GM12891 (cell line): ENCODE results near the gene TANC1.

Experiments used
- DNase-seq: peaks from one replicate; pipeline ENCODE4 v3.0.0; 2011; ENCODE audit warnings: low spot score; ENCODE audit not compliant: insufficient read length
- FAIRE-seq: peaks from 2 replicates; lab custom pipeline; 2011; peaks lifted over from hg19 to GRCh38; lab: Jason Lieb, UNC
- PAX5 ChIP-seq: IDR thresholded peaks from 2 replicates; pipeline ENCODE4 v1.6.1; 2011; ENCODE audit warnings: low read length, moderate library complexity, mild to moderate bottlenecking; ENCODE audit not compliant: insufficient read depth, severe bottlenecking
- POLR2A ChIP-seq: IDR thresholded peaks from 2 replicates; pipeline ENCODE4 v1.6.1; 2011; ENCODE audit warnings: low read depth, low read length, control low read depth
- POLR2AphosphoS5 ChIP-seq: IDR thresholded peaks from 2 replicates; pipeline ENCODE4 v1.6.1; 2011; ENCODE audit warnings: low read depth, low read length, control low read depth
- POU2F2 ChIP-seq: IDR thresholded peaks from 2 replicates; pipeline ENCODE4 v1.6.1; 2011; ENCODE audit warnings: low read depth, mild to moderate bottlenecking, control low read depth, low read length, moderate library complexity
- SPI1 ChIP-seq: IDR thresholded peaks from 2 replicates; pipeline ENCODE4 v1.6.1; 2011; ENCODE audit warnings: low read depth, low read length, control low read depth
- TAF1 ChIP-seq: IDR thresholded peaks from 2 replicates; pipeline ENCODE4 v1.6.1; 2011; ENCODE audit warnings: low read depth, low read length, control low read depth

Gene TANC1

DNA sequence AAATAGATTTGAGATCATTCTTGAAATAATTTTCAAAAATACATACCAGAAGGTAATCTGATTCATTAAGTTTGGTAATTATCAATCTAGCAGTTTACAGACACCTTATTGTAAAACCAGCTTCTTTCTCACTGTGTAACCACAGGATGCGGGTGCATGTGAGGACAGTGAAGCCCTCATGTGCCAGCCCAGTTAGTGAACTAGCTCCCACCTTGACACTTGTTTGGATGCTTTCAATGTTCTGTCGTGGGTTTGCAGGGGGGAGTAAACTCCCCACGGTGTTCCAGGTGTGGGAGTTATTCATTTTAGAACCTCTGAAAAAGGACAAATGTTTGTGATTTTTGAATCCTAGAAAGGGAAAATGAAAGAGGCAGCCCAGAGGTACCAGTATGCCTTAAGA is 259.0 kb downstream of the TANC1 start:
- FAIRE-seq (no peak), DNase-seq (no peak)
- TF ChIP-seq POLR2AphosphoS5 (no peak), TAF1 (no peak), PAX5 (no peak), POLR2A (no peak), POU2F2 (no peak), SPI1 (no peak)

DNA sequence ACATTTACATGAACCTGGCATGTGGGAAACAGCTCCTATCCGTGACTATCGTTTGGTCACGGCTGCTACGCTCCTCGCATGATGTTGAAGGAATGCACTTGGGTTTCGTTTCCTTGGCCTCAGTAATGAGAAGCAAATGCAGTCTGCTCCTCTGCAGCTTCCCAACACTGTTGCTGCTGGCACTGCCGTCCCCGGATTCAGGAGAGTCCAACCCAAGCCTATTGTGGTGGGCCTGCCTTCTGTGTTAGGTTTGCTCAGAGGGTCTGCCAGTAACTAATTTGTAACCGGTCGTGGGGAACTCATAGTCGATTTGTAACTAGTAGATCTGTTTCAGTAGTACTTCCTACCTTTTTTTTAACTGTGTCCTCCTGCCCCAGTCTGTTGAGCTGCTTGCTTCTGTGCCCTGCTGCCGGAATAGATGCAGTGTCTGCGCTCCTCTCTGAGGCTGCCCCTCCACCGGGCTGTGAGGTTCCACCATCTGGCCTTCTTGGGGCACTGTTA is 259.7 kb downstream of the TANC1 start:
- DNase-seq (no peak), FAIRE-seq (no peak)
- TF ChIP-seq POLR2AphosphoS5 (no peak), TAF1 (no peak), SPI1 (no peak), PAX5 (no peak), POU2F2 (no peak), POLR2A (no peak)

DNA sequence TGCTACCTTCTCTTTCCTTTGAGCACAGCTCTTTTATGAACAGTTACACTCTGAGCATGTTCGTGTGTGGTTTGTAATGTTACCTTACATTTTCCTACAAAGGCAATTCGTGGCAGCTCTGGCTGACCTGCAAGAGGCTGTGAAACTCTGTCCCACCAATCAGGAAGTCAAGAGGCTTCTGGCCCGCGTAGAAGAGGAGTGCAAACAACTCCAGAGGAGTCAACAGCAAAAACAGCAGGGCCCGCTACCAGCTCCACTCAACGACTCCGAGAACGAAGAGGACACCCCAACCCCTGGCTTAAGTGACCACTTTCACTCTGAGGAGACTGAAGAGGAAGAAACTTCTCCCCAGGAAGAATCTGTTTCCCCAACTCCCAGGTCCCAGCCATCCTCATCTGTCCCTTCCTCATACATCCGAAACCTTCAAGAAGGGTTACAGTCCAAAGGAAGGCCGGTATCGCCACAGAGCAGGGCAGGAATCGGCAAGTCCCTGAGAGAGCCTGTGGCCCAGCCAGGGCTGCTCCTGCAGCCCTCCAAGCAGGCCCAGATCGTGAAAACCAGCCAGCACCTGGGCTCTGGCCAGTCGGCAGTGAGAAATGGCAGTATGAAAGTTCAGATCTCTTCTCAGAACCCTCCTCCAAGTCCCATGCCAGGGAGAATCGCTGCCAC is 261.2 kb downstream of the TANC1 start:
- TF ChIP-seq POLR2AphosphoS5 (no peak), PAX5 (no peak), POU2F2 (no peak), TAF1 (no peak), SPI1 (no peak), POLR2A (no peak)
- FAIRE-seq = no peak
- no peak for DNase-seq

DNA sequence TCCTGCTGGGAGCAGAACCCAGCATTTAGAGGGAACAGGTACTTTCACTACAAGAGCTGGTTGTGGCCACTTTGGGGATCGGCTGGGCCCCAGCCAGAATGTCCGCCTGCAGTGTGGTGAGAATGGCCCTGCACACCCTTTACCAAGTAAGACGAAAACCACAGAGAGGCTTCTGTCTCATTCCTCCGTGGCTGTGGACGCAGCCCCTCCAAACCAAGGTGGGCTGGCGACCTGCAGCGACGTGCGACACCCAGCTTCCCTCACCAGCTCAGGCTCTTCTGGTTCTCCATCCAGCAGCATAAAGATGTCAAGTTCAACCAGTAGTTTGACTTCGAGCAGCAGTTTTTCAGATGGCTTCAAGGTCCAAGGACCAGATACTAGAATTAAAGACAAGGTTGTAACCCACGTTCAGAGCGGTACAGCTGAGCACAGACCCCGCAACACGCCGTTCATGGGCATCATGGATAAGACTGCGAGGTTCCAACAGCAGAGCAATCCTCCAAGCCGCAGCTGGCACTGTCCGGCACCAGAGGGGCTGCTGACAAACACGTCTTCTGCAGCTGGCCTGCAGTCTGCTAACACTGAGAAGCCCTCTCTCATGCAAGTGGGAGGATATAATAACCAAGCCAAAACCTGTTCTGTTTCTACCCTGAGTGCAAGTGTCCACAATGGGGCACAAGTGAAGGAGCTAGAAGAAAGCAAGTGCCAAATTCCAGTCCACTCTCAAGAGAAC is 261.9 kb downstream of the TANC1 start:
- TF ChIP-seq POLR2A (no peak), PAX5 (no peak), TAF1 (no peak), POLR2AphosphoS5 (no peak), SPI1 (no peak), POU2F2 (no peak)
- FAIRE-seq (no peak), DNase-seq (no peak)

DNA sequence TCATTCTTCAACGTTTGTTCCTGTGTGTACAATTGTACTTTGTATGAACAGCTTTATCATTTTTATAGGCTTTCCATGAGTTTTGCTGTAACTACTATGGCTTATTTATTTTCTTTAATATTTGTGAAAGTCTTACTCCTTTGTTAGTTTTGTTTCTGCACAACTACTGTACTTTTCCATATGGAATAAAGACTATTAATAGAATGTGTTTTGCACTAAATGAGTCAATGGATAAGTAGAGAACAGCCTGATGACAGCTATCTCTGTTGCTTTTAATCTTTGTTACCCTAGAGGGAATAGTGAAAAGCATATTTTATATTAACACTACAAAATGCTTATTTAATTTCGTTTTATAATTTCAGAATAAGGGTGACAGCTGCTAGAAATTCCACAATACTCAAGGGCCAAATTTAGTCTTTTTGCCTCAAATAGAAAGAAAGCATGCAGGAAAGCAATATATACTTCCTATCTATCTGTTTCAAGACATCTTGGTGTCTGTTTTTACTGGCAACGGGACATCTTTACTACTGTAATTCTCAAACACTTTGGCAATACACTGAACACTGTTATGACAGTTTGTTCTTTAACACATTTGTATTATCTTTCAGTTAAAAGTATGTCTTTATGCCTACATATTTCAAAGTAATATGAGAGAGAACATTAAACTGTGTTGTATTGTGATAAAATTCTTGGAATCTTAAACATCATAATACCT is 264.2 kb downstream of the TANC1 start:
- no peak for DNase-seq
- TF ChIP-seq SPI1 (no peak), TAF1 (no peak), POLR2A (no peak), POLR2AphosphoS5 (no peak), POU2F2 (no peak), PAX5 (no peak)
- no peak for FAIRE-seq

DNA sequence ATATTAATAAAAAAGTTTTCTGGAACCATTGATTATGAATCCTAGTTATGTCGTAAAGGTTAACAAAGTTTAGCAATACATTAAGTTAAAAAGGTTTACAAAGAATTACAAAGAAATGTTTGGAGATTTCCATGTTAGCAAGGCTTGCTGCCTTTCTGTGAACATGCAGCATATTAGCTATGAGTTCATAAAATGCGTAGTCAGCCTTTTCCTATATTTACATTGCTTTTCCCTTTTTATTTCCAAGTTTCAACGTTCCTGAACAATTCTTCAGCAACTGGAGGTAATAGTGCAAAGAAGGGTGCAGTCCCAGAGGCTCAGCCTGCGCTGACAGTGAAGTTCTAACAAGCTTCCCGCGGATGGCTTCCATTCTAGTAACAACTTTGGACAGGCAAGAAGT is 266.4 kb downstream of the TANC1 start:
- FAIRE-seq (no peak), DNase-seq (no peak)
- TF ChIP-seq TAF1 (no peak), POLR2A (no peak), POU2F2 (no peak)

DNA sequence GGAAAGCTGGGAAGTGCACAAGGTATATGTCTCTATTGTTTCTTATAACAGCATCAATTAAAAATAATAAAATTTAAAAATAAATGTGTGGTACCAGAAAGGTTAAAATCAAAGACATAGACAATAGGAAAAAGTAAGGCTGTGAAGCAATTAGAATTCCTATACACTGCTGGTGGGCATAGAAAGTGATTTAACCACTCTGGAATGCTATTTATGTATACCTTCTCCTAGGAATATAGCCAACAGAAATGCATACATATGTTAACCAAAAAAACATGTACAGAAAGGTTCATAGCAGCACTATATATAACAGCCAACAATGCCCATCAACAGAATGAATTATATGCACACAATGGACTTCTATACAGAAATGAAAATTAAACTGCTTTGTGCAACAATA is 275.1 kb downstream of the TANC1 start:
- TF ChIP-seq PAX5 = no peak
- TF ChIP-seq SPI1 = no peak
- TF ChIP-seq TAF1 = no peak
- TF ChIP-seq POU2F2 = no peak
- no peak for TF ChIP-seq POLR2A
- no peak for DNase-seq
- no peak for FAIRE-seq

DNA sequence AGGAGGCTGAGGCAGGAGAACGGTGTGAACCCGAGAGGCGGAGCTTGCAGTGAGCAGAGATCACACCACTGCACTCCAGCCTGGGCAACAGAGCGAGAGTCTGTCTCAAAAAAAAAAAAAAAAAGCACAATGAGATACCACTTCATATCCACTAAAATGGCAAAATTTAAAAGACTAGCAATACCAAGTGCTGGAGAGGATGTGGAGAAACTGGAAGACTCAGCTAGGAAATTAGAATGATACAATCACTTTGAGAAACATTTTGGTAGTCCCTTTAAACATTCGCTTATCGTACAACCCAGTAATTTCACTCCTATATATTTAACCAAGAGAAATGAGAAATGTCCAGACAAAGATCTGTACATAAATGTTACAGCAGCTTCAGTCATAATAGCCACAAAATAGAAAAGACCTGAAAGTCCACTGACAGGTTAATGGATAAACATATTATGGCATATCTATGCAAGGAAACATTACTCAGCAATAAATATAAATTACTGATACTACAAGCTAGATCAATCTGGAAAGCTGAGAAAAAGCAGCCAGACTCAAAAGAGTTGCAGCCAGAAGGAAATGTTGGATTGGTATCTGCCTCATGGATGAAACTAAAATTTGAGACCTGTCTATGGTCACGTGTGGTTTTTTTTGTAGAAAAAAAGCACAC is 278.0 kb downstream of the TANC1 start:
- DNase-seq = no peak
- no peak for FAIRE-seq
- TF ChIP-seq TAF1 (no peak), PAX5 (no peak), POU2F2 (no peak), POLR2A (no peak), SPI1 (no peak), POLR2AphosphoS5 (no peak)
